ENCODE results near the gene NF2. TPM values are rescaled to one million over a fixed set of nuclear protein-coding genes. Genes with fewer than 3 reads are reported as not detected.
"Not testable (repeated sequence)": the region's sequence is repeated elsewhere in the genome, so short reads cannot be mapped to it uniquely, and the experiment has no call there.

NF2 gene
- total RNA-seq, 4 donors from 2014 or later = 39.8 to 61.0 (median 45.1) TPM

DNA sequence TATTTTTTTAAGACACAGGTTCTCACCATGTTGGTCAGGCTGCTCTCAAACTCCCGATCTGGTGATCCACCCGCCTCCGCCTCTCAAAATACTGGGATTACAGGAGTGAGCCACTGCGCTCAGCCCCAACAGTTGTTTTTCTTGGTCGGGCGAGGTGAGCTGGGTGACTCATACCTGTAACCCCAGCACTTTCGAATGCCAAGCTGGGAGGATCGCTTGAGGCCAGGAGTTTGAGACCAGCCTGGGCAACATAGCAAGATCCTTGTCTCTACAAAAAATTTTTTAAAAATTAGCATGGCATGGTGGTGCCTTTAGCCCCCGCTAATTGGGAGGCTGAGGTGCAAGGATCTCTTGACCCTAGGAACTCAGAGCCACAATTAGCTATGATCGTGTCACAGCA, 7.0 kb upstream of the NF2 start:
- no peak for ATAC-seq
- Histone ChIP-seq H3K4me3 (no peak overlapping the region), H3K27ac (no peak overlapping the region), H3K9me3 (no peaks in the 10 kb centered on the region), H3K27me3 (no peaks in the 10 kb centered on the region), H3K36me3 (no peaks in the 10 kb centered on the region), H3K4me1 (no peaks in the 10 kb centered on the region)
- TF ChIP-seq POLR2A (IDR thresholded peaks at IDR 0.05) (no peak), POLR2AphosphoS5 (IDR thresholded peaks at IDR 0.05) (no peak), EP300 (IDR thresholded peaks at IDR 0.05) (no peak)
- TF ChIP-seq, protein P1, sequence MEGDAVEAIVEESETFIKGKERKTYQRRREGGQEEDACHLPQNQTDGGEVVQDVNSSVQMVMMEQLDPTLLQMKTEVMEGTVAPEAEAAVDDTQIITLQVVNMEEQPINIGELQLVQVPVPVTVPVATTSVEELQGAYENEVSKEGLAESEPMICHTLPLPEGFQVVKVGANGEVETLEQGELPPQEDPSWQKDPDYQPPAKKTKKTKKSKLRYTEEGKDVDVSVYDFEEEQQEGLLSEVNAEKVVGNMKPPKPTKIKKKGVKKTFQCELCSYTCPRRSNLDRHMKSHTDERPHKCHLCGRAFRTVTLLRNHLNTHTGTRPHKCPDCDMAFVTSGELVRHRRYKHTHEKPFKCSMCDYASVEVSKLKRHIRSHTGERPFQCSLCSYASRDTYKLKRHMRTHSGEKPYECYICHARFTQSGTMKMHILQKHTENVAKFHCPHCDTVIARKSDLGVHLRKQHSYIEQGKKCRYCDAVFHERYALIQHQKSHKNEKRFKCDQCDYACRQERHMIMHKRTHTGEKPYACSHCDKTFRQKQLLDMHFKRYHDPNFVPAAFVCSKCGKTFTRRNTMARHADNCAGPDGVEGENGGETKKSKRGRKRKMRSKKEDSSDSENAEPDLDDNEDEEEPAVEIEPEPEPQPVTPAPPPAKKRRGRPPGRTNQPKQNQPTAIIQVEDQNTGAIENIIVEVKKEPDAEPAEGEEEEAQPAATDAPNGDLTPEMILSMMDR (IDR thresholded peaks at IDR 0.05) = no peak
- WGBS, 2 donors (ENCODE audit: low coverage in 1 of 2) = 88 to 96% methylated on average over 4 to 6 of the region's 10 CpGs

DNA sequence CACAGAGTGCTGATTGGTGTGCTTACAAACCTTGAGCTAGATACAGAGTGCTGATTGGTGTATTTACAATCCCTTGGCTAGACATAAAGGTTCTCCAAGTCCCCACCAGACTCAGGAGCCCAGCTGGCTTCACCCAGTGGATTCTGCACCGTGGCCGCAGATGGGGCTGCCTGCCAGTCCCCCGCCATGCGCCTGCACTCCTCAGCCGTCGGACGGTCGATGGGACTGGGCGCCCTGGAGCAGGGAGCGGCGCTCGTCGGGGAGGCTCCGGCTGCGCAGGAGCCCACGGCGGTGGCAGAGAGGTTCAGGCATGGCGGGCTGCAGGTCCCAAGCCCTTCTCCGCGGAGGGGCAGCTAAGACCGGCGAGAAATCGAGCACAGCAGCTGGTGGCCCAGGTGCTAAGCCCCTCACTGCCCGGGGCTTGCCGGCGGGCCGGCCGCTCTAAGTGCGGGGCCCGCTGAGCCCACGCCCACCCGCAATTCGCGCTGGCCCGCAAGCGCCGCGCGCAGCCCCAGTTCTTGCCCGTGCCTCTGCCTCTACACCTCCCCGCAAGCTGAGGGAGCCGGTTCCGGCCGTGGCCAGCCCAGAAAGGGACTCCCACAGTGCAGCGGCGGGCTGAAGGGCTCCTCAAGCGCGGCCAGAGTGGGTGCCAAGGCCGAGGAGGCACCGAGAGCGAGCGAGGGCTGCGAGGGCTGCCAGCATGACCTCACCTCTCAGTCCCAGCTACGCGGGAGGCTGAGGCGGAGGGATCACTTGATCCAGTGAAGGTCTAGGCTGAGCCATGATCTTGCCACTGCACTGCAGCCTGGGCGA, 5.4 kb upstream of the NF2 start:
- not testable (repeated sequence) for H3K4me3 ChIP-seq, H3K27me3 ChIP-seq, H3K36me3 ChIP-seq, H3K4me1 ChIP-seq, H3K9me3 ChIP-seq, ATAC-seq, H3K27ac ChIP-seq
- WGBS, 2 donors (ENCODE audit: low coverage in 1 of 2) = 83% methylated on average over 4 of the region's 57 CpGs; no CpG with 5 or more reads in 1 of the 2 donors

DNA sequence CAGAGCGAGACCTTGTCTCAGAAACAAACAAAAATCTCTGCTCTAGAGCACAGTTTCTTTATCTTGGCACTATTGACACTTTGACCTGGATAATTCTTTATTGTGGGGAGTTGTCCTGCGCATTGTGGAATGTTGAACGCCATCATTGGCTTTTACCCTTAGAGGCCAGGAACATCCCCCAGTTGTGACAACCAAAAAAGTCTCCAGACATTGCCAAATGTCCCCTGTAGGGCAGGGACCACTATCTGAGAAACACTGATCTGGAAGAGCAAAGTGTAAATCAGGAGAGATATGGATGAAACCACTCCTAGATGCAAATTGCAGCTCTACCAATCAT, 4.8 kb upstream of the NF2 start:
- no peak for ATAC-seq
- Histone ChIP-seq H3K9me3 (no peaks in the 10 kb centered on the region), H3K27me3 (no peaks in the 10 kb centered on the region), H3K4me1 (peaks cover 0 to 7% (median 0%) of the 10 kb centered on the region in 3 donors), H3K36me3 (no peaks in the 10 kb centered on the region), H3K27ac (no peak overlapping the region), H3K4me3 (no peak overlapping the region)
- WGBS, 2 donors (ENCODE audit: low coverage in 1 of 2) = 100% methylated on average over 1 of the region's 3 CpGs; no CpG with 5 or more reads in 1 of the 2 donors
- TF ChIP-seq EP300 (IDR thresholded peaks at IDR 0.05) = no peak
- TF ChIP-seq, protein P1 (IDR thresholded peaks at IDR 0.05) = no peak
- TF ChIP-seq POLR2AphosphoS5 (IDR thresholded peaks at IDR 0.05) = no peak
- no peak for TF ChIP-seq POLR2A (IDR thresholded peaks at IDR 0.05)

DNA sequence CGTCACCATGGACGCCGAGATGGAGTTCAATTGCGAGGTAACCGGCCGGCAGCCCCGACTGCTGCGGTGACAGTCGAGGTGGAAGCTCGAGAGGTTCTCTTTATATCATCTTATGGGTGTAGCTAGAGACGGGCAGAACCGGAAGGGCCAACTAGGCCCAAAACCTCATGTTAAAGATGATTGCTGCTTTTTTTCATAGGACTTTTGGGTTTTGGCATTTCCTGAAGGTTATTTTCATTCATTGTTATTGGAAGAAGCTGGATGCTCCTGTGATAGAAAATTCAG, 585 bp downstream of the NF2 start:
- H3K36me3 ChIP-seq = no peaks in the 10 kb centered on the region
- peaks cover 0 to 41% (median 4%) of the 10 kb centered on the region in 3 donors for H3K4me1 ChIP-seq
- peak overlapping the region; percentile 87 to 98 (median 94) for H3K27ac ChIP-seq
- TF ChIP-seq, protein P1 (IDR thresholded peaks at IDR 0.05) = no peak
- TF ChIP-seq POLR2A (IDR thresholded peaks at IDR 0.05) = no peak
- TF ChIP-seq EP300 (IDR thresholded peaks at IDR 0.05) = no peak
- no peak for TF ChIP-seq POLR2AphosphoS5 (IDR thresholded peaks at IDR 0.05)
- no peak for ATAC-seq
- no peaks in the 10 kb centered on the region for H3K27me3 ChIP-seq
- H3K9me3 ChIP-seq = no peaks in the 10 kb centered on the region
- 0% methylated on average over 12 of the region's 12 CpGs; no CpG with 5 or more reads in 1 of the 2 donors for WGBS, 2 donors (ENCODE audit: low coverage in 1 of 2)
- peak overlapping the region; percentile 75 to 88 for H3K4me3 ChIP-seq

DNA sequence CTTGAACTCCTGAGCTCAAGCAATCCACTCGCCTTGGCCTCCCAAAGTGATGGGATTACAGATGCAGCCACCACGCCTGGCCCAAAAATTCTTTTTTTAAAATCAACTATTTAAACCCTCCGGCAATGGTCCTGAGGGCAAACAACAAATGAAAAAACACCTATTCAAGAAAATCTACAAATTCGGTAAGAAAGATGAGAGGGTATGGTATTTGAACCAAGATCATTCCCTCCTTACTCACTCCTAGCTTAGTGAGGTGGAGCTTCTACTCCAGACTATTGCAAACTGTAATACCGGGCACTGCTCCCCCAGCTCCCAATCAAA, 2.1 kb downstream of the NF2 start:
- 95% methylated on average over 5 of the region's 5 CpGs for whole genome bisulfite sequencing, 2 donors (ENCODE audit: low coverage in 1 of 2)
- Histone ChIP-seq H3K4me1 (peaks cover 0 to 41% (median 4%) of the 10 kb centered on the region in 3 donors), H3K27me3 (no peaks in the 10 kb centered on the region), H3K27ac (no peak overlapping the region), H3K9me3 (no peaks in the 10 kb centered on the region), H3K36me3 (no peaks in the 10 kb centered on the region), H3K4me3 (no peak overlapping the region)
- ATAC-seq = no peak
- TF ChIP-seq EP300 (IDR thresholded peaks at IDR 0.05) (no peak), POLR2A (IDR thresholded peaks at IDR 0.05) (no peak), POLR2AphosphoS5 (IDR thresholded peaks at IDR 0.05) (no peak)
- TF ChIP-seq, protein P1 (IDR thresholded peaks at IDR 0.05) = no peak

Measured in gastroesophageal sphincter (tissue), 4 donors.